Naive thymus-derived CD4-positive, alpha-beta T cell (primary cell): ENCODE results near the gene PKIB. TPM values are rescaled to one million over a fixed set of nuclear protein-coding genes. Genes with fewer than 3 reads are reported as not detected.

Experiments used
- ATAC-seq: fragments of 150-1000 bp; cut with Tn5 transposase; 2 replicates; pipeline ENCODE4 v1.10.0; 2021; ENCODE audit warnings: mild to moderate bottlenecking, moderate library complexity
- CTCF ChIA-PET: fragments of 350-600 bp; sonication (Branson Sonifier 250); formaldehyde crosslinking; loops from one replicate; lab custom pipeline; 2021; ENCODE audit warnings: antibody characterized with exemption; lab: Charles Lee
- POLR2A ChIA-PET: fragments of 350-600 bp; sonication (Branson Sonifier 250); formaldehyde crosslinking; loops from one replicate; lab custom pipeline; 2021; ENCODE audit warnings: antibody characterized with exemption, inconsistent platforms; lab: Charles Lee
- DNase-seq, 9 donors: peaks; one replicate each; pipeline versions ENCODE4 v3.0.0 to v3.0.0-alpha.2; 2020 to 2022; ENCODE audit warnings: mixed read lengths in 1 of 9
- H3K27ac ChIP-seq: one replicate; pipeline ENCODE4 v1.7.0; 2013; ENCODE audit warnings: mild to moderate bottlenecking, low read depth, low read length, moderate library complexity
- H3K27me3 ChIP-seq, 2 donors: one replicate each; pipeline ENCODE4 v1.7.0; 2013; ENCODE audit warnings: low read length in 2 of 2, mild to moderate bottlenecking in 2 of 2, moderate library complexity in 2 of 2; ENCODE audit not compliant: control insufficient read depth in 2 of 2, insufficient read depth in 2 of 2
- H3K36me3 ChIP-seq, 3 experiments: 1 replicate in 2 of 3; 2 replicates in 1 of 3; pipeline ENCODE4 v1.7.0; 2013; ENCODE audit warnings: low read length in 3 of 3, mild to moderate bottlenecking in 3 of 3, moderate library complexity in 1 of 3; ENCODE audit not compliant: insufficient read depth in 3 of 3, control insufficient read depth in 2 of 3
- H3K4me1 ChIP-seq, 2 donors: one replicate each; pipeline ENCODE4 v1.7.0; 2013; ENCODE audit warnings: low read length in 2 of 2, mild to moderate bottlenecking in 2 of 2, moderate library complexity in 1 of 2; ENCODE audit not compliant: control insufficient read depth in 2 of 2, insufficient read depth in 2 of 2
- H3K4me3 ChIP-seq: 2 replicates; pipeline ENCODE4 v1.7.0; 2013; ENCODE audit warnings: mild to moderate bottlenecking, low read length
- H3K9me3 ChIP-seq, 3 experiments: 1 replicate in 2 of 3; 2 replicates in 1 of 3; pipeline ENCODE4 v1.7.0; 2013; ENCODE audit warnings: low read length in 3 of 3; ENCODE audit not compliant: control insufficient read depth in 2 of 3
- H3K27ac Mint-ChIP-seq, 9 donors: one replicate each; pipeline ENCODE4 v1.8.0; 2020 to 2022; ENCODE audit warnings: mixed read lengths in 9 of 9, mild to moderate bottlenecking in 8 of 9, moderate library complexity in 5 of 9, inconsistent platforms in 2 of 9
- H3K27me3 Mint-ChIP-seq, 5 donors: one replicate each; pipeline ENCODE4 v1.8.0; 2021 to 2022; ENCODE audit warnings: mixed read lengths in 5 of 5, mild to moderate bottlenecking in 1 of 5
- H3K36me3 Mint-ChIP-seq, 5 donors: one replicate each; pipeline ENCODE4 v1.8.0; 2020 to 2022; ENCODE audit warnings: mixed read lengths in 5 of 5, mild to moderate bottlenecking in 3 of 5, inconsistent platforms in 1 of 5
- H3K4me1 Mint-ChIP-seq, 7 donors: one replicate each; pipeline ENCODE4 v1.8.0; 2020 to 2022; ENCODE audit warnings: mixed read lengths in 7 of 7, mild to moderate bottlenecking in 3 of 7, inconsistent platforms in 1 of 7
- H3K4me3 Mint-ChIP-seq, 10 donors: one replicate each; pipeline ENCODE4 v1.8.0; 2020 to 2022; ENCODE audit warnings: mild to moderate bottlenecking in 10 of 10, mixed read lengths in 10 of 10, moderate library complexity in 6 of 10, inconsistent platforms in 2 of 10
- H3K9me3 Mint-ChIP-seq, 11 donors: one replicate each; pipeline ENCODE4 v1.8.0; 2020 to 2022; ENCODE audit warnings: mixed read lengths in 11 of 11, mild to moderate bottlenecking in 4 of 11, inconsistent platforms in 1 of 11, moderate library complexity in 1 of 11
- intact Hi-C, 2 donors: fragments of 100-400 bp; cut with micrococcal nuclease; formaldehyde crosslinking; loops; one replicate each; pipeline ENCODE4 v1.15.1; 2023
- polyA plus RNA-seq, 2 donors: library from polyadenylated mRNA; unstranded; fragments of 300-500 nt; fragmentation: Illumina TruSeq; gene quantifications; one replicate each; pipeline ENCODE4 v1.2.3, GENCODE V29; 2021
- total RNA-seq, 6 experiments: library from RNA in 5 of 6; stranded (reverse) in 5 of 6; gene quantifications; 1 replicate in 5 of 6; 2 replicates in 1 of 6; pipeline ENCODE4 v1.2.3 and lab custom pipeline; 2021 to 2026

PKIB gene
- total and polyA plus RNA-seq, 7 experiments from 2014 or later = 0.86 to 1.5 (median 0.92) TPM; not detected in 1

DNA sequence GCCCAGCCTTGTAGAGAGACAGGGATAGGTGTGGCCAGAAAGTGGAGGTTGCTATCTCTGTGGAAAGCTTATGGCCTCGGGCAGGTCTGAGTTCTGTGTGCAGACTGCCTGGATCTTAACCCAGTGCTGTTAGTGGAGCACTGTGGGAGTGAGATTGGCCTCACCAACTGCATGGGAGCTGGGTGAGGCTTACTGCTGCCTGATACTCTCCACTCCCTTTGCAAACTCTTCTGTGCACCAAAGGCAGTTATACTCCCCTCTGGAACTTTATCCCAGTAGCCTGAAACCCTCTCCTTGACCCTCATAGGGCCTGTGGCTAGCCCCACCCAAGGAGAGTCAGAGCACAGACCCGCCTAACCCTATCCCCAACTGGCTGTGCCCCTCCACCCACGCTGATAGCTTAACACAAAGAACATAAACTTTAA is 41.4 kb upstream of the PKIB start:
- no peaks in the 10 kb centered on the region for H3K4me1 ChIP-seq
- DNase-seq (no peak), ATAC-seq (no peak)
- H3K9me3 ChIP-seq = no peaks in the 10 kb centered on the region
- Mint-ChIP-seq H3K4me3 (no peak overlapping the region), H3K4me1 (no peaks in the 10 kb centered on the region), H3K9me3 (peaks cover 2 to 40% (median 16%) of the 10 kb centered on the region in 11 donors), H3K36me3 (peaks cover 0 to 5% (median 0%) of the 10 kb centered on the region in 5 donors), H3K27me3 (peaks cover 0 to 31% (median 18%) of the 10 kb centered on the region in 5 donors), H3K27ac (no peak overlapping the region)
- H3K36me3 ChIP-seq = no peaks in the 10 kb centered on the region
- intact Hi-C loops = no loop called here
- no peaks in the 10 kb centered on the region for H3K27me3 ChIP-seq
- no peak overlapping the region for H3K4me3 ChIP-seq
- ChIA-PET CTCF (no interaction called here), POLR2A (interaction anchor here (0.6 kb wide), 1 partner anchor 1837 kb away, joined by 3 read pairs; no protein-coding TSS in a partner anchor)
- H3K27ac ChIP-seq = no peak overlapping the region

DNA sequence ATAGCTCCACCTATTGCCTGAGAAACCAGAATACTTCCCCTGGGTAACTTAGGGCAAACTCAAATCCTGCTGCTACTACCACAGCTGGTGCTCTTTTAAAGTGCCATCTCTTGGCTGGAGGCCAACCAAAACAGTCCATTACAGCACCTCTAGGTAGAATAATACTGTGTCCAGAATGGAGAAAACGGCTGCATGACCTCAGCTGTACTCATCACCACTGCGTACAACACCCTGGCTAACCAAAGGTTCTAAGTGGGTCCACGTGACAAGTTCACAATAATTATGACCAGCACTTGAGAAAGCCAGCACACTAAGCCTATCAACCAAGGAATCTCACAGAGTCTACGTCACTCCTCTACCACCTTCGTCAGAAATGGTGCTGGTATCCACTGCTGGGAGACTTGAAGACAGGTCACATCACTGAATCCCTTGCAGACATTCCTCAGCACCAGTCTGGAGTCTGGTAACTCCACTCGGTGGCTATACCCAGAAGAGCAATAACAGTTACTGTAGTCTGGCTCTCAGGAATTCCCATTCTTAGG is 40.9 kb upstream of the PKIB start:
- Mint-ChIP-seq H3K9me3 (peaks cover 2 to 40% (median 18%) of the 10 kb centered on the region in 11 donors), H3K4me3 (no peak overlapping the region), H3K27me3 (peaks cover 0 to 31% (median 18%) of the 10 kb centered on the region in 5 donors), H3K36me3 (peaks cover 0 to 1% (median 0%) of the 10 kb centered on the region in 5 donors), H3K4me1 (no peaks in the 10 kb centered on the region), H3K27ac (no peak overlapping the region)
- Histone ChIP-seq H3K27ac (no peak overlapping the region), H3K4me1 (no peaks in the 10 kb centered on the region), H3K9me3 (no peaks in the 10 kb centered on the region), H3K4me3 (no peak overlapping the region), H3K27me3 (no peaks in the 10 kb centered on the region), H3K36me3 (no peaks in the 10 kb centered on the region)
- ChIA-PET POLR2A (interaction anchor here (0.6 kb wide), 1 partner anchor 1837 kb away, joined by 3 read pairs; no protein-coding TSS in a partner anchor), CTCF (no interaction called here)
- no peak for ATAC-seq
- no peak for DNase-seq
- intact Hi-C loops = no loop called here

DNA sequence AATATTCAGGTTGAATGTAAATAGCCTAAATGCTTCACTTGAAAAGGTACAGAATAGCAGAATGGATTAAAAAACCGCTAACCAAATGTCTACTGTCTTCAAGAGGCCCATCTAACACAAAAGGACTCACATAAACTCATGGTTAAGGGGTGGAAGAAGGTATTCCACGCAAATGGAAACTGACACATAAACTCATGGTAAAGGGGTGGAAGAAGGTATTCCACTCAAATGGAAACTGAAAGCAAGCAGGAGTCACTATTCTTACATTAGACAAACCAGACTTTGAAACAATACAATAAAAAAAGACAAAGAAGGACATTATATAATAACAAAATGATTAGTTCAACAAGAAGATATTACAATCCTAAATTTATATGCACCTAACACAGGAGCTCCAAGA is 38.3 kb upstream of the PKIB start:
- POLR2A ChIA-PET = no interaction called here
- H3K36me3 ChIP-seq = no peaks in the 10 kb centered on the region

DNA sequence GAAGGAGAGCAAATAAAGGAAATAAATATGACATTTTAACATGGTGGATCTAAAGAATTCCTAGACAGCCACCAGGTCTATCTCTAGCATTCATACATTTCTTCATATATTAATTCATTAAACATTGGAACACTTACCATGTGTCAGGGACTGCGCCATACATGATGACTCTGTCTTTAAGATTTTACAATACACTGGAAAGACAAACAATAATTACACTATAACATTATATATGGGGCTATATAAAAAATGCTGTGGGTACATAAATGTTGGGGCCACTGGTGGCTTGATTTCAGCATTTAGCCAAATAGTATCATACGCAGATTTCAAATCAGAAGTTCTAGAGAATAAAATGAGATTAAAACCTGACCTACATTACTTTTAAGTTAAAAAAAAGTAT is 33.3 kb upstream of the PKIB start:
- Mint-ChIP-seq H3K27me3 (peaks cover 0 to 4% (median 0%) of the 10 kb centered on the region in 5 donors), H3K27ac (no peak overlapping the region), H3K4me1 (no peaks in the 10 kb centered on the region), H3K36me3 (peaks cover 0 to 3% (median 0%) of the 10 kb centered on the region in 5 donors), H3K9me3 (peaks cover 10 to 58% (median 24%) of the 10 kb centered on the region in 11 donors), H3K4me3 (no peak overlapping the region)
- no peaks in the 10 kb centered on the region for H3K4me1 ChIP-seq
- H3K4me3 ChIP-seq = no peak overlapping the region
- ATAC-seq = no peak
- H3K9me3 ChIP-seq = no peaks in the 10 kb centered on the region
- ChIA-PET POLR2A (no interaction called here), CTCF (no interaction called here)
- H3K27ac ChIP-seq = no peak overlapping the region
- no peaks in the 10 kb centered on the region for H3K36me3 ChIP-seq
- intact Hi-C loops = no loop called here
- H3K27me3 ChIP-seq = no peaks in the 10 kb centered on the region
- no peak for DNase-seq

More for the DNA sequence above, 38.3 kb upstream of the PKIB start:
- Histone ChIP-seq H3K9me3 (no peaks in the 10 kb centered on the region), H3K27me3 (no peaks in the 10 kb centered on the region), H3K4me3 (no peak overlapping the region), H3K27ac (no peak overlapping the region), H3K4me1 (no peaks in the 10 kb centered on the region)
- Mint-ChIP-seq H3K4me1 (no peaks in the 10 kb centered on the region), H3K9me3 (peaks cover 5 to 57% (median 23%) of the 10 kb centered on the region in 11 donors), H3K27me3 (peaks cover 0 to 26% (median 18%) of the 10 kb centered on the region in 5 donors), H3K27ac (no peak overlapping the region), H3K4me3 (no peak overlapping the region), H3K36me3 (no peaks in the 10 kb centered on the region)
- intact Hi-C loops = no loop called here
- CTCF ChIA-PET = interaction anchor here (0.6 kb wide), 1 partner anchor 9 kb away, joined by 7 read pairs; no protein-coding TSS in a partner anchor
- ATAC-seq (no peak), DNase-seq (no peak)

DNA sequence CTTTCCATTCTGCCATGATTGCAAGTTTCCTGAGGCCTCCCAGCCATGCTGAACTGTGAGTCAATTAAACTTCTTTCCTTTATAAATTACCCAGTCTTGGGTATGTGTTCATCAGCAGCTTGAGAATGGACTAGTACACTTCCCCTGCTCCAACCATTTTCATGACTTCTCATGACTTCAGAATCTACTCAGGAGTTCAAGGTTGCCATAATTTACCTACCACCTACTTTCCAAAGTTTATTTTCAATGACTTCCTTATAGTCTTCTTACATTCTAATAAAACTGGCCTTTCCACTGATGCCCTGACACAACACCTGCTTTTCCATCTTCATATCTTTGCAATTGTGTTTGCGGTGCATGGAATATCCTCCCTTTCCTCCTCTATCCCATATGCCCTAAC is 31.2 kb upstream of the PKIB start:
- Histone ChIP-seq H3K27me3 (no peaks in the 10 kb centered on the region), H3K36me3 (no peaks in the 10 kb centered on the region), H3K9me3 (no peaks in the 10 kb centered on the region), H3K4me3 (no peak overlapping the region), H3K4me1 (no peaks in the 10 kb centered on the region), H3K27ac (no peak overlapping the region)
- intact Hi-C loops = no loop called here
- no peak overlapping the region for H3K4me3 Mint-ChIP-seq
- ChIA-PET CTCF (no interaction called here), POLR2A (no interaction called here)
- peaks cover 0 to 3% (median 0%) of the 10 kb centered on the region in 5 donors for H3K36me3 Mint-ChIP-seq
- peaks cover 8 to 41% (median 16%) of the 10 kb centered on the region in 11 donors for H3K9me3 Mint-ChIP-seq
- DNase-seq (no peak), ATAC-seq (no peak)
- peaks cover 0 to 6% (median 0%) of the 10 kb centered on the region in 5 donors for H3K27me3 Mint-ChIP-seq
- H3K4me1 Mint-ChIP-seq = no peaks in the 10 kb centered on the region
- no peak overlapping the region for H3K27ac Mint-ChIP-seq

DNA sequence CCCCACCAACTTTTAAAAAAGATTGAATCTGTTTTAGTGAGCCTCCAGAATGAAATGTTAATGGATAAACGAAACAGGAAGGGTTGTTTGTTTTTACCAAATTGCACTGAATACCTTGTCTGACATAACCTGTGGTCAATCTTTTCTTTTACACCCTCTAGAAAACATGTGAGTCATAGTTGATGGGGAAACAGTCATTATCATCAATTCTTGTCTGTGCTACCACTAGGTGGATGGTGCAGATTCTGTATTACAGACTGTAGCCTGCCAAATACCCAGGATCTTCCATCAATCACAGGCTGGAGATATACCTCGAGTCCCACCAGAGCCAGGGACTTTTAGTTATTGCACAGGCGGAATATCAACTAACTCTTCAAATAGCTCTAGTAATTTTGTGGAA is 29.5 kb upstream of the PKIB start:
- Mint-ChIP-seq H3K27ac (no peak overlapping the region), H3K27me3 (peaks cover 0 to 7% (median 0%) of the 10 kb centered on the region in 5 donors), H3K36me3 (peaks cover 0 to 3% (median 0%) of the 10 kb centered on the region in 5 donors), H3K4me1 (no peaks in the 10 kb centered on the region), H3K4me3 (no peak overlapping the region), H3K9me3 (peaks cover 4 to 27% (median 9%) of the 10 kb centered on the region in 11 donors)
- Histone ChIP-seq H3K9me3 (no peaks in the 10 kb centered on the region), H3K27ac (no peak overlapping the region), H3K4me3 (no peak overlapping the region), H3K27me3 (no peaks in the 10 kb centered on the region), H3K36me3 (no peaks in the 10 kb centered on the region), H3K4me1 (no peaks in the 10 kb centered on the region)
- intact Hi-C loops = no loop called here
- ChIA-PET CTCF (no interaction called here), POLR2A (no interaction called here)
- no peak for DNase-seq
- ATAC-seq = no peak

DNA sequence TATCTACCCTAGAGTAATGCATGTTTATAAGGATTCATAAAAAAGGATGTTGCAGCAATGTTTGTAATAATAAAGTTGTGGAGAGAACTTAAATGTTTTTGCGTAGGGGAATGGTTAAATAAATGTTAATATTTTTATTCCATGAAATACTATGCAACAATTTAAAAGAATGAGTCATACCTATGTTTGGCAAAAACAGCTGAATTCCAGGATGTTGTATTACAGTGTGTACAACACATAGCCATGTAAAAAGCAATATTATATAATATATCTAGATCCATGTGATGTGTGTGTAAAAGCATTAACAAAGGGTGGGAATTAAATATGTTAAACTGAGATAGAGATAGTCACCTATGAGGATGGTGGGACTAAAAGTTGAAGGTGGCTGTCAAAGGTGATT is 21.1 kb upstream of the PKIB start:
- peaks cover 0 to 2% (median 0%) of the 10 kb centered on the region in 11 donors for H3K9me3 Mint-ChIP-seq

More for the DNA sequence above, 21.1 kb upstream of the PKIB start:
- Mint-ChIP-seq H3K36me3 (no peaks in the 10 kb centered on the region), H3K4me3 (no peak overlapping the region), H3K27me3 (peaks cover 0 to 6% (median 0%) of the 10 kb centered on the region in 5 donors), H3K27ac (no peak overlapping the region), H3K4me1 (no peaks in the 10 kb centered on the region)
- ChIA-PET CTCF (no interaction called here), POLR2A (no interaction called here)
- ATAC-seq (no peak), DNase-seq (no peak)
- intact Hi-C loops = no loop called here
- no peaks in the 10 kb centered on the region for H3K27me3 ChIP-seq
- no peaks in the 10 kb centered on the region for H3K9me3 ChIP-seq
- no peaks in the 10 kb centered on the region for H3K36me3 ChIP-seq
- no peak overlapping the region for H3K27ac ChIP-seq
- H3K4me3 ChIP-seq = no peak overlapping the region
- H3K4me1 ChIP-seq = no peaks in the 10 kb centered on the region
